DND-41 (cell line): ENCODE measurements around the gene AK5.

ENCODE experiments used
- ATAC-seq: fragments of 200-7000 bp; cut with Tn5 transposase; 3 replicates; pipeline ENCODE4 v1.9.1; 2021; ENCODE audit warnings: low read depth; ENCODE audit not compliant: insufficient read depth
- DNase-seq: peaks from one replicate; pipeline ENCODE4 v3.0.0-alpha.2; 2020
- H2AFZ ChIP-seq: 2 replicates; pipeline ENCODE4 v1.6.0; 2012; ENCODE audit warnings: low read depth, low read length
- H3K27ac ChIP-seq: 2 replicates; pipeline ENCODE4 v1.5.1; 2012; ENCODE audit warnings: low read length, inconsistent platforms
- H3K27me3 ChIP-seq: fragments of 200-600 bp; sonication (generic); 2 replicates; pipeline ENCODE4 v1.6.0; 2012; ENCODE audit warnings: low read length, mild to moderate bottlenecking, inconsistent platforms; ENCODE audit not compliant: insufficient read depth, poor library complexity
- H3K36me3 ChIP-seq: 2 replicates; pipeline ENCODE4 v1.5.1; 2012; ENCODE audit warnings: low read length, inconsistent platforms; ENCODE audit not compliant: insufficient read depth
- H3K4me1 ChIP-seq: 2 replicates; pipeline ENCODE4 v1.5.1; 2012; ENCODE audit warnings: mild to moderate bottlenecking, low read length; ENCODE audit not compliant: insufficient read depth
- H3K4me2 ChIP-seq: 2 replicates; pipeline ENCODE4 v1.6.0; 2012; ENCODE audit warnings: mild to moderate bottlenecking, moderate library complexity, low read length, inconsistent platforms; ENCODE audit not compliant: insufficient read depth
- H3K4me3 ChIP-seq, 2 experiments: fragments of 200-600 bp in 1 of 2; shearing (Covaris generic) in 1 of 2; 2 replicates each; pipeline ENCODE4 v1.5.1; 2012 to 2016; ENCODE audit warnings: inconsistent platforms in 2 of 2, low read length in 2 of 2, mild to moderate bottlenecking in 2 of 2, low read depth in 1 of 2, moderate library complexity in 1 of 2
- H3K79me2 ChIP-seq: 2 replicates; pipeline ENCODE4 v1.6.0; 2012; ENCODE audit warnings: low read length, inconsistent platforms; ENCODE audit not compliant: insufficient read depth
- H3K9ac ChIP-seq: 2 replicates; pipeline ENCODE4 v1.6.0; 2012; ENCODE audit warnings: low read depth, mild to moderate bottlenecking, inconsistent platforms, low read length, moderate library complexity
- H3K9me3 ChIP-seq: 2 replicates; pipeline ENCODE4 v1.5.1; 2012; ENCODE audit warnings: low read length, moderate library complexity, mild to moderate bottlenecking, inconsistent platforms; ENCODE audit not compliant: insufficient read depth, severe bottlenecking
- H4K20me1 ChIP-seq: 2 replicates; pipeline ENCODE4 v1.6.0; 2012; ENCODE audit warnings: low read length; ENCODE audit not compliant: insufficient read depth
- EZH2 ChIP-seq: IDR thresholded peaks from 3 replicates; pipeline ENCODE4 v1.6.1; 2012; ENCODE audit warnings: borderline replicate concordance, low read depth, mild to moderate bottlenecking, moderate library complexity, low read length, inconsistent platforms; ENCODE audit not compliant: severe bottlenecking
- TF ChIP-seq, protein P1 (sequence below): IDR thresholded peaks from 2 replicates; pipeline ENCODE4 v1.5.1; 2012; ENCODE audit warnings: borderline replicate concordance, low read length, moderate library complexity, mild to moderate bottlenecking; ENCODE audit not compliant: poor library complexity, severe bottlenecking; ENCODE audit errors: extremely low read depth

The AK5 gene

GRCh38 chr1:77498918-77499317, 217.1 kb downstream of the AK5 start:
- ATAC-seq (no peak), DNase-seq (no peak)
- Histone ChIP-seq H2AFZ (no peak overlapping the region), H3K9ac (no peak overlapping the region), H3K79me2 (no peaks in the 10 kb centered on the region), H3K9me3 (no peaks in the 10 kb centered on the region), H3K4me1 (no peaks in the 10 kb centered on the region), H3K27ac (no peak overlapping the region), H4K20me1 (no peaks in the 10 kb centered on the region), H3K4me3 (no peak overlapping the region), H3K4me2 (no peak overlapping the region), H3K27me3 (peaks cover 13% of the 10 kb centered on the region), H3K36me3 (no peaks in the 10 kb centered on the region)
- TF ChIP-seq, protein P1, sequence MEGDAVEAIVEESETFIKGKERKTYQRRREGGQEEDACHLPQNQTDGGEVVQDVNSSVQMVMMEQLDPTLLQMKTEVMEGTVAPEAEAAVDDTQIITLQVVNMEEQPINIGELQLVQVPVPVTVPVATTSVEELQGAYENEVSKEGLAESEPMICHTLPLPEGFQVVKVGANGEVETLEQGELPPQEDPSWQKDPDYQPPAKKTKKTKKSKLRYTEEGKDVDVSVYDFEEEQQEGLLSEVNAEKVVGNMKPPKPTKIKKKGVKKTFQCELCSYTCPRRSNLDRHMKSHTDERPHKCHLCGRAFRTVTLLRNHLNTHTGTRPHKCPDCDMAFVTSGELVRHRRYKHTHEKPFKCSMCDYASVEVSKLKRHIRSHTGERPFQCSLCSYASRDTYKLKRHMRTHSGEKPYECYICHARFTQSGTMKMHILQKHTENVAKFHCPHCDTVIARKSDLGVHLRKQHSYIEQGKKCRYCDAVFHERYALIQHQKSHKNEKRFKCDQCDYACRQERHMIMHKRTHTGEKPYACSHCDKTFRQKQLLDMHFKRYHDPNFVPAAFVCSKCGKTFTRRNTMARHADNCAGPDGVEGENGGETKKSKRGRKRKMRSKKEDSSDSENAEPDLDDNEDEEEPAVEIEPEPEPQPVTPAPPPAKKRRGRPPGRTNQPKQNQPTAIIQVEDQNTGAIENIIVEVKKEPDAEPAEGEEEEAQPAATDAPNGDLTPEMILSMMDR: no peak
- TF ChIP-seq EZH2: no peak

GRCh38 chr1:77499466-77499865, 217.6 kb downstream of the AK5 start:
- Histone ChIP-seq H2AFZ (no peak overlapping the region), H4K20me1 (no peaks in the 10 kb centered on the region), H3K4me3 (no peak overlapping the region), H3K36me3 (no peaks in the 10 kb centered on the region), H3K27me3 (peaks cover 13% of the 10 kb centered on the region), H3K27ac (no peak overlapping the region), H3K9me3 (no peaks in the 10 kb centered on the region), H3K4me2 (no peak overlapping the region), H3K4me1 (no peaks in the 10 kb centered on the region), H3K79me2 (no peaks in the 10 kb centered on the region), H3K9ac (no peak overlapping the region)
- TF ChIP-seq, protein P1: no peak
- no peak for TF ChIP-seq EZH2
- no peak for DNase-seq
- ATAC-seq: no peak

- H3K9ac ChIP-seq: no peak overlapping the region
- TF ChIP-seq, protein P1: no peak
- TF ChIP-seq EZH2: no peak
- H3K4me3 ChIP-seq: no peak overlapping the region
- H3K36me3 ChIP-seq: no peaks in the 10 kb centered on the region
- H4K20me1 ChIP-seq: no peaks in the 10 kb centered on the region
- no peak overlapping the region for H3K4me2 ChIP-seq
- no peaks in the 10 kb centered on the region for H3K79me2 ChIP-seq
- H3K4me1 ChIP-seq: no peaks in the 10 kb centered on the region
- no peak overlapping the region for H3K27ac ChIP-seq
- no peaks in the 10 kb centered on the region for H3K9me3 ChIP-seq
- H2AFZ ChIP-seq: no peak overlapping the region
- ATAC-seq (no peak), DNase-seq (no peak)
- peaks cover 11% of the 10 kb centered on the region for H3K27me3 ChIP-seq
Observed at GRCh38 chr1:77504986-77505385, 223.2 kb downstream of the AK5 start.

DNA sequence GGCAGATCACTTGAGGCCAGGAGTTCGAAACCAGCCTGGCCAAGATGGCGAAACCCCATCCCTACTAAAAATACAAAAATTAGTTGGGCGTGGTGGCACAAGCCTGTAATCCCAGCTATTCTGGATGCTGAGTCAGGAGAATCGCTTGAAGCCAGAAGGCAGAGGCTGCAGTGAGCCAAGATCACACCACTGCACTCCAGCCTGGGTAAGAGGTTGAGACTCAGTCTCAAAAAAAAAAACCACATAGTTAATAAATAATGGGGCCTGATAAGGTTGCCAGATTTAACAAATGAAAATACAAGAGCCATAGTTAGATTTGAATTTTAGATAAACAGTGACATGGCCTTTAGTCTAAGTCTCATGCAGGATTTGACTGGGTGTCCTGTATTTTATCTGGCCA, 225.0 kb downstream of the AK5 start:
- TF ChIP-seq, protein P1: no peak
- TF ChIP-seq EZH2: no peak
- no peak overlapping the region for H3K4me3 ChIP-seq
- no peaks in the 10 kb centered on the region for H3K4me1 ChIP-seq
- no peak overlapping the region for H3K4me2 ChIP-seq
- no peaks in the 10 kb centered on the region for H3K79me2 ChIP-seq
- no peak overlapping the region for H3K9ac ChIP-seq
- no peaks in the 10 kb centered on the region for H4K20me1 ChIP-seq
- H3K36me3 ChIP-seq: no peaks in the 10 kb centered on the region
- DNase-seq (no peak), ATAC-seq (no peak)
- H3K27me3 ChIP-seq: peaks cover 11% of the 10 kb centered on the region
- no peaks in the 10 kb centered on the region for H3K9me3 ChIP-seq
- H2AFZ ChIP-seq: no peak overlapping the region
- no peak overlapping the region for H3K27ac ChIP-seq
